Fibroblast of the aortic adventitia (primary cell): ENCODE results near the gene ECHS1. TPM values are rescaled to one million over a fixed set of nuclear protein-coding genes. Genes with fewer than 3 reads are reported as not detected.
A peak's percentile ranks its signal among the peaks of the same experiment; 100 is the strongest.

ENCODE experiments used
- DNase-seq: peaks from one replicate; pipeline ENCODE4 v3.0.0-alpha.2; 2010; ENCODE audit warnings: low read depth
- H3K4me3 ChIP-seq: 2 replicates; pipeline ENCODE4 v1.5.1; 2011; ENCODE audit warnings: low read depth, mild to moderate bottlenecking, control low read depth, low read length, moderate library complexity
- CTCF ChIP-seq: IDR thresholded peaks from 2 replicates; pipeline ENCODE4 v1.5.1; 2011; ENCODE audit warnings: mild to moderate bottlenecking, low read length, control low read depth, inconsistent platforms; ENCODE audit not compliant: insufficient read depth
- total RNA-seq: library from RNA; depleted of rRNA; stranded (reverse); fragments of >200 nt; gene quantifications from 2 replicates; pipeline ENCODE4 v1.2.3, GENCODE V29; 2012; ENCODE audit warnings: low replicate concordance

ECHS1 gene
- total RNA-seq, 1 donor = 47.3 TPM

- H3K4me3 ChIP-seq = no peak overlapping the region
- DNase-seq = no peak
- TF ChIP-seq CTCF = no peak
These were observed 24.8 kb upstream of the ECHS1 start for GRCh38 chr10:133397938-133398337.

GRCh38 chr10:133396035-133396624, 23.0 kb upstream of the ECHS1 start:
- no peak for DNase-seq
- TF ChIP-seq CTCF = no peak
- H3K4me3 ChIP-seq = no peak overlapping the region

GRCh38 chr10:133394801-133395221, 21.7 kb upstream of the ECHS1 start:
- no peak for DNase-seq
- peak overlapping the region; percentile 90 for H3K4me3 ChIP-seq
- no peak for TF ChIP-seq CTCF

GRCh38 chr10:133394064-133394663, 21.0 kb upstream of the ECHS1 start, which contains the start of gene MTG1:
Gene MTG1, plus strand, starts transcription at chr10:133394157. Its CDS starts 64 bp downstream, at chr10:133394221.
- peak; percentile 6 for TF ChIP-seq CTCF
- peak; percentile 89 for DNase-seq
- H3K4me3 ChIP-seq = peak within 1 kb of the TSS; percentile 90

GRCh38 chr10:133393401-133394063, 20.4 kb upstream of the ECHS1 start:
- peak overlapping the region; percentile 22 for H3K4me3 ChIP-seq
- no peak for DNase-seq
- no peak for TF ChIP-seq CTCF

GRCh38 chr10:133391761-133392518, 18.8 kb upstream of the ECHS1 start:
- no peak for TF ChIP-seq CTCF
- H3K4me3 ChIP-seq = no peak overlapping the region

More at GRCh38 chr10:133391761-133392518, 18.8 kb upstream of the ECHS1 start:
- no peak for DNase-seq
